HL-60 (cell line): Measurements from ENCODE around the gene PHTF1.

Source experiments
- DNase-seq, 2 experiments: peaks; one replicate each; pipeline ENCODE4 v3.0.0-alpha.2; 2010 to 2020; ENCODE audit warnings: low read depth in 1 of 2, low spot score in 1 of 2
- H3K27ac ChIP-seq: fragments of 250-450 bp; sonication (Bioruptor Pico); replicated peaks from 2 replicates; pipeline ENCODE4 v1.5.1; 2020; ENCODE audit warnings: mild to moderate bottlenecking, moderate library complexity
- H3K27me3 ChIP-seq: fragments of 250-450 bp; sonication (Bioruptor Pico); 2 replicates; pipeline ENCODE4 v1.5.1; 2021; ENCODE audit warnings: mild to moderate bottlenecking, moderate library complexity; ENCODE audit not compliant: insufficient read depth, poor library complexity, severe bottlenecking
- H3K4me3 ChIP-seq: replicated peaks from 2 replicates; pipeline ENCODE4 v1.5.1; 2011; ENCODE audit warnings: mild to moderate bottlenecking, control low read depth, low read length; ENCODE audit not compliant: insufficient read depth
- GABPA ChIP-seq: IDR thresholded peaks from 2 replicates; pipeline ENCODE4 v1.6.1; 2012; ENCODE audit warnings: low read depth
- POLR2AphosphoS5 ChIP-seq: IDR thresholded peaks from 2 replicates; pipeline ENCODE4 v1.6.1; 2012; ENCODE audit warnings: low read depth
- SPI1 ChIP-seq: IDR thresholded peaks from 2 replicates; pipeline ENCODE4 v1.6.1; 2012; ENCODE audit warnings: low read depth, mild to moderate bottlenecking, borderline replicate concordance
- TF ChIP-seq, protein P1 (sequence below): IDR thresholded peaks from one replicate; pipeline ENCODE4 v1.5.1; 2011; ENCODE audit warnings: low read length, control low read depth, inconsistent platforms; ENCODE audit not compliant: insufficient read depth
- TF ChIP-seq, protein P2 (sequence below): IDR thresholded peaks from 2 replicates; pipeline ENCODE4 v1.6.1; 2012; ENCODE audit warnings: low read depth; ENCODE audit not compliant: insufficient replicate concordance

Gene PHTF1

DNA sequence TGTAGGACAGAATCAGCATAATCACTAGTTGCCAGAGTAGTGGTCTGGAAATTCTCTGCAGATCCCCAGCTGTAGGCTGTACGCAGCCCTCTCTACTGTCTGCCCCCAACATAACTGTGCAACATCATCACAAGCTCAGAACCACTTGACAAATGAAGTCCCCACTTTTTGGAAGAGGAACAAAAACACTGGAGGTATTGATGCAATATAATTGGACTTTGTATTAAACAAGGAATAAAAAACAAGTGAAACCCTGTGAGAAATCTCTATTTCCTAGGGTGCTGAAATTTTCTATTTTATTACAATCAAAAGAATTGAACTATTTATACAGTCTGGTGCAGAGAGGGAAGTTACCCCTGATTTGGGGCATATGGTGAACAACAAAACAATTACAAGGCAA, 15.2 kb downstream of the PHTF1 start:
- no peak for TF ChIP-seq GABPA
- TF ChIP-seq, protein P1, sequence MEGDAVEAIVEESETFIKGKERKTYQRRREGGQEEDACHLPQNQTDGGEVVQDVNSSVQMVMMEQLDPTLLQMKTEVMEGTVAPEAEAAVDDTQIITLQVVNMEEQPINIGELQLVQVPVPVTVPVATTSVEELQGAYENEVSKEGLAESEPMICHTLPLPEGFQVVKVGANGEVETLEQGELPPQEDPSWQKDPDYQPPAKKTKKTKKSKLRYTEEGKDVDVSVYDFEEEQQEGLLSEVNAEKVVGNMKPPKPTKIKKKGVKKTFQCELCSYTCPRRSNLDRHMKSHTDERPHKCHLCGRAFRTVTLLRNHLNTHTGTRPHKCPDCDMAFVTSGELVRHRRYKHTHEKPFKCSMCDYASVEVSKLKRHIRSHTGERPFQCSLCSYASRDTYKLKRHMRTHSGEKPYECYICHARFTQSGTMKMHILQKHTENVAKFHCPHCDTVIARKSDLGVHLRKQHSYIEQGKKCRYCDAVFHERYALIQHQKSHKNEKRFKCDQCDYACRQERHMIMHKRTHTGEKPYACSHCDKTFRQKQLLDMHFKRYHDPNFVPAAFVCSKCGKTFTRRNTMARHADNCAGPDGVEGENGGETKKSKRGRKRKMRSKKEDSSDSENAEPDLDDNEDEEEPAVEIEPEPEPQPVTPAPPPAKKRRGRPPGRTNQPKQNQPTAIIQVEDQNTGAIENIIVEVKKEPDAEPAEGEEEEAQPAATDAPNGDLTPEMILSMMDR: no peak
- TF ChIP-seq, protein P2, sequence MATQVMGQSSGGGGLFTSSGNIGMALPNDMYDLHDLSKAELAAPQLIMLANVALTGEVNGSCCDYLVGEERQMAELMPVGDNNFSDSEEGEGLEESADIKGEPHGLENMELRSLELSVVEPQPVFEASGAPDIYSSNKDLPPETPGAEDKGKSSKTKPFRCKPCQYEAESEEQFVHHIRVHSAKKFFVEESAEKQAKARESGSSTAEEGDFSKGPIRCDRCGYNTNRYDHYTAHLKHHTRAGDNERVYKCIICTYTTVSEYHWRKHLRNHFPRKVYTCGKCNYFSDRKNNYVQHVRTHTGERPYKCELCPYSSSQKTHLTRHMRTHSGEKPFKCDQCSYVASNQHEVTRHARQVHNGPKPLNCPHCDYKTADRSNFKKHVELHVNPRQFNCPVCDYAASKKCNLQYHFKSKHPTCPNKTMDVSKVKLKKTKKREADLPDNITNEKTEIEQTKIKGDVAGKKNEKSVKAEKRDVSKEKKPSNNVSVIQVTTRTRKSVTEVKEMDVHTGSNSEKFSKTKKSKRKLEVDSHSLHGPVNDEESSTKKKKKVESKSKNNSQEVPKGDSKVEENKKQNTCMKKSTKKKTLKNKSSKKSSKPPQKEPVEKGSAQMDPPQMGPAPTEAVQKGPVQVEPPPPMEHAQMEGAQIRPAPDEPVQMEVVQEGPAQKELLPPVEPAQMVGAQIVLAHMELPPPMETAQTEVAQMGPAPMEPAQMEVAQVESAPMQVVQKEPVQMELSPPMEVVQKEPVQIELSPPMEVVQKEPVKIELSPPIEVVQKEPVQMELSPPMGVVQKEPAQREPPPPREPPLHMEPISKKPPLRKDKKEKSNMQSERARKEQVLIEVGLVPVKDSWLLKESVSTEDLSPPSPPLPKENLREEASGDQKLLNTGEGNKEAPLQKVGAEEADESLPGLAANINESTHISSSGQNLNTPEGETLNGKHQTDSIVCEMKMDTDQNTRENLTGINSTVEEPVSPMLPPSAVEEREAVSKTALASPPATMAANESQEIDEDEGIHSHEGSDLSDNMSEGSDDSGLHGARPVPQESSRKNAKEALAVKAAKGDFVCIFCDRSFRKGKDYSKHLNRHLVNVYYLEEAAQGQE: no peak
- no peak for TF ChIP-seq SPI1
- TF ChIP-seq POLR2AphosphoS5: no peak
- H3K27ac ChIP-seq: no peak overlapping the region
- DNase-seq: no peak
- no peaks in the 10 kb centered on the region for H3K27me3 ChIP-seq
- H3K4me3 ChIP-seq: no peak overlapping the region

DNA sequence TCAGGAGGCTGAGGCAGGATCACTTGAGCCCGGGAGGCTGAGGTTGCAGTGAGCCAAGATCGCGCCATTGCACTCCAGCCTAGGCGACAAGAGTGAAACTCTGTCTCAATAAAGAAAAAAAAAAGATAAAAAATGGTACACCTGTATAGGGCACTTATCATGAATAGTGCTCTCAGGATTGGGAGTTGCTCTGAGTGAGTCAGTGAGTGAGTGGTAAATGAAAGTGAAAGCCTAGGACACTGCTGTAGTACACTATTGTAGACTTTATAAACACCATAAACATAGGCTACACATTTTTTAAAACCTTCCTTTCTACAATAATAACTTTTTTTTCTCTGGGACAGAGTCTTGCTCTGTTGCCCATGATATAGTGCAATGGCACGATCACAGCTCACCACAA, 16.8 kb downstream of the PHTF1 start:
- no peak for DNase-seq
- no peak overlapping the region for H3K27ac ChIP-seq
- no peaks in the 10 kb centered on the region for H3K27me3 ChIP-seq
- TF ChIP-seq SPI1 (no peak), GABPA (no peak), POLR2AphosphoS5 (no peak)
- TF ChIP-seq, protein P1: no peak
- TF ChIP-seq, protein P2: no peak
- H3K4me3 ChIP-seq: no peak overlapping the region

DNA sequence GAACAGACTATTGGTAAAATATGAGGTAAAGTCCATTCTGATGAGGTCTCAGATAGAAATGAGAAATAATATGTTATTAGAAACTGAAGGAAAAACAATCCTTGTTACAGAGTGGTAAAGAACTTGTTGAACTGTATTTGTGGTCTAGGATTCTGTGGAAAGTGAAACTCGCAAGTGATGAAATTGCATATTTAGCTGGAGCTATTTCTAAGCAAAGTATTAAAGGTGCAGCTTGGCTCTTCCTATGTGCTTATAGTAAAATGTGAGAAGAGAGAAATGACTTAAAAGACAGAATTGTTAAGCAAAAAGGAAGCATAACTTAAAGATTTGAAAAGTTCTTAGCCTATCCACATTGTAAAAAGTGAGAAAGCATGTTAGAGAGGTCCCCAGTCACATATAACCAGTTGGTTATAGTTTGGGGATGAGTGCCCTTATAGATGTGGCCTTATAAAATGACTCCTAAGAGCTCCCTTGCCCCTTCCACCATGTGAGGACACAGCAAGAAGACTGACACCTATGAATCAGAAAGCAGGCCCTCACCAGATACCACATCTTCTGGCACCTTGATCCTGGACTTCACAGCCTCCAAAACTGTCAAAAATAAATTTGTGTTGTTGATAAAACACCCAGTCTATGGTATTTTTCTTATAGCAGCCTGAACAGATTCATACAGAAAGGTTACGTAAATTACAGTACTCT, 24.8 kb downstream of the PHTF1 start:
- Histone ChIP-seq H3K4me3 (no peak overlapping the region), H3K27me3 (no peaks in the 10 kb centered on the region), H3K27ac (no peak overlapping the region)
- TF ChIP-seq GABPA (no peak), SPI1 (no peak), POLR2AphosphoS5 (no peak)
- TF ChIP-seq, protein P1: no peak
- TF ChIP-seq, protein P2: no peak
- no peak for DNase-seq
